Stomach (tissue), 9 donors: Measurements from ENCODE around the gene SOX10. TPM values are rescaled to one million over a fixed set of nuclear protein-coding genes. Genes with fewer than 3 reads are reported as not detected.
A peak's percentile ranks its signal among the peaks of the same experiment; 100 is the strongest.

Experiments used
- DNase-seq, 2 donors: peaks; one replicate each; pipeline versions ENCODE4 v3.0.0 to v3.0.0-alpha.2; 2013 to 2019
- H3K27ac ChIP-seq, 5 donors: fragments of 200-600 bp in 4 of 5; sonication (generic) in 4 of 5; one replicate each; pipeline ENCODE4 v1.5.1; 2013 to 2019; ENCODE audit warnings: mild to moderate bottlenecking in 1 of 5, moderate library complexity in 1 of 5
- H3K27me3 ChIP-seq, 3 donors: fragments of 200-600 bp; sonication (generic); one replicate each; pipeline ENCODE4 v1.5.1; 2017 to 2019; ENCODE audit warnings: mixed run types in 1 of 3
- H3K36me3 ChIP-seq, 4 donors: fragments of 200-600 bp; sonication (generic); 1 replicate in 3 of 4; 2 replicates in 1 of 4; pipeline ENCODE4 v1.5.1; 2016 to 2019
- H3K4me1 ChIP-seq, 4 donors: fragments of 200-600 bp; sonication (generic); one replicate each; pipeline ENCODE4 v1.5.1; 2016 to 2019
- H3K4me3 ChIP-seq, 4 donors: fragments of 200-600 bp; sonication (generic) in 3 of 4; one replicate each; pipeline ENCODE4 v1.5.1; 2016 to 2019; ENCODE audit warnings: mild to moderate bottlenecking in 1 of 4
- H3K9me3 ChIP-seq, 4 donors: fragments of 200-600 bp; sonication (generic); one replicate each; pipeline ENCODE4 v1.5.1; 2016 to 2019
- EP300 ChIP-seq: sonication (generic); formaldehyde crosslinking; IDR thresholded peaks from one replicate; pipeline ENCODE4 v1.6.1; 2017; ENCODE audit warnings: antibody characterized with exemption
- POLR2A ChIP-seq, 4 donors: fragments of 450-650 bp; IDR thresholded peaks; one replicate each; pipeline ENCODE4 v1.6.1; 2016; ENCODE audit warnings: antibody characterized with exemption in 4 of 4, control low read depth in 2 of 4, mild to moderate bottlenecking in 1 of 4, moderate library complexity in 1 of 4
- POLR2AphosphoS5 ChIP-seq, 3 donors: sonication (generic); formaldehyde crosslinking; IDR thresholded peaks; one replicate each; pipeline ENCODE4 v1.6.1; 2016; ENCODE audit warnings: antibody characterized with exemption in 3 of 3
- WGBS, 5 donors: extraction: QIAGEN DNeasy Blood & Tissue Kit in 3 of 5; methylation state at CpG; one replicate each; pipeline versions ENCODE4 v1.1.5 to v1.1.7; 2013 to 2018; 5-methylcytosine and 5-hydroxymethylcytosine counted together
- intact Hi-C: fragments of 100-400 bp; cut with DNase I; formaldehyde crosslinking; loops from one replicate; pipeline ENCODE4 v1.15.1; 2023; ENCODE audit warnings: low total_unique reads
- polyA plus RNA-seq, 3 donors: library from polyadenylated mRNA; stranded (reverse); fragments of 200-250 nt; gene quantifications; one replicate each; pipeline ENCODE4 v1.2.3, GENCODE V29; 2013
- total RNA-seq, 5 donors: library from RNA; depleted of rRNA; stranded (reverse); fragments of >200 nt; gene quantifications; one replicate each; pipeline versions ENCODE4 v1.1.0 to v1.2.3, GENCODE V29; 2014 to 2016
- TF ChIP-seq, protein P1 (sequence below), 7 experiments: fragments of 450-650 bp in 4 of 7; fragments of 200-600 bp in 3 of 7; sonication (generic) in 3 of 7; IDR thresholded peaks; one replicate each; pipeline ENCODE4 v1.5.1; 2016 to 2019; ENCODE audit warnings: antibody characterized with exemption in 7 of 7, control low read depth in 2 of 7, mild to moderate bottlenecking in 1 of 7
- donor health status: healthy with polysubstance abuse.
- donor health status: Bipolar disorder and iron deficiency.
- donor health status: healthy.

The SOX10 gene
- total and polyA plus RNA-seq, 8 donors = 1.7 to 4.9 (median 3.0) TPM; not detected in 2

DNA sequence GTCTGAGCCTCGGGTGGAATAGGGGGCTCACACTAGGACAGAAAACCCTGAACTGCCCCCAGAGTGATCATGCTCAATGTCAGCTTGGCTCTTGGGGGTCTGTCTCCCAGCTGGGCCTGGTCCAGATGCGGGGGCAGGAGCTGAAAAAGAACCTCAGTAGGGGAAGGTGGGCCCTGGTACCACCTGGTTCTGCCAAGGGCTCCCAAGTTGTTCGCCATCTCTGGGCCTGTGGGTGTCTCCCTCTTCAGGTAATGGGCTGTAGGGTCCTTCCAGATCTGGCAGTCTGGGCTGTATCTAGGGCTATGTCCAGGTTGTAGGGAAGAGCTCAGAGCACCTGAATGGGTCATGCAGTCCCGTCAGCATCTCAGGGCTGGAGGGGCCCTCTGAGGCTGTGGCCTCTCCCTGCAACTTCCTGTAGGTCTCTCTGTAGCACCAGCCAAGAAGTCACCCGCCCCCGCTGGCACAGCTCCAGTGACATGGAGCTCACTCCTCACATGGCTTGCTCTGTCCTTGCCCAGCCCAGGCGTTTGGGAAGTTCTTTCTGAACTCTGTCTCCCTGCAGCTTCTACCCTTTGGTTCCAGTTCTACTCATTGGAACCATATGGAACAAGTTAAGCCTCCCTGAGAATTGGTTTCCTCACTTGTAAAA lies 33.0 kb upstream of the SOX10 start:
- H3K4me3 ChIP-seq = no peak overlapping the region
- peaks cover 11 to 23% (median 17%) of the 10 kb centered on the region in 4 donors for H3K4me1 ChIP-seq
- H3K9me3 ChIP-seq = no peaks in the 10 kb centered on the region
- peak; percentile 74 to 87 for DNase-seq
- H3K27ac ChIP-seq = peak overlapping the region in 3 of 5 donors; percentile 39 to 56 (median 52)
- no peaks in the 10 kb centered on the region for H3K27me3 ChIP-seq
- 32 to 50% (median 49%) methylated on average over 5 to 7 of the region's 7 CpGs for WGBS, 5 donors
- intact Hi-C loops = no loop called here
- TF ChIP-seq, protein P1, sequence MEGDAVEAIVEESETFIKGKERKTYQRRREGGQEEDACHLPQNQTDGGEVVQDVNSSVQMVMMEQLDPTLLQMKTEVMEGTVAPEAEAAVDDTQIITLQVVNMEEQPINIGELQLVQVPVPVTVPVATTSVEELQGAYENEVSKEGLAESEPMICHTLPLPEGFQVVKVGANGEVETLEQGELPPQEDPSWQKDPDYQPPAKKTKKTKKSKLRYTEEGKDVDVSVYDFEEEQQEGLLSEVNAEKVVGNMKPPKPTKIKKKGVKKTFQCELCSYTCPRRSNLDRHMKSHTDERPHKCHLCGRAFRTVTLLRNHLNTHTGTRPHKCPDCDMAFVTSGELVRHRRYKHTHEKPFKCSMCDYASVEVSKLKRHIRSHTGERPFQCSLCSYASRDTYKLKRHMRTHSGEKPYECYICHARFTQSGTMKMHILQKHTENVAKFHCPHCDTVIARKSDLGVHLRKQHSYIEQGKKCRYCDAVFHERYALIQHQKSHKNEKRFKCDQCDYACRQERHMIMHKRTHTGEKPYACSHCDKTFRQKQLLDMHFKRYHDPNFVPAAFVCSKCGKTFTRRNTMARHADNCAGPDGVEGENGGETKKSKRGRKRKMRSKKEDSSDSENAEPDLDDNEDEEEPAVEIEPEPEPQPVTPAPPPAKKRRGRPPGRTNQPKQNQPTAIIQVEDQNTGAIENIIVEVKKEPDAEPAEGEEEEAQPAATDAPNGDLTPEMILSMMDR (IDR thresholded peaks at IDR 0.05) = no peak
- TF ChIP-seq POLR2A (IDR thresholded peaks at IDR 0.05) (no peak), EP300 (no peak), POLR2AphosphoS5 (IDR thresholded peaks at IDR 0.05) (no peak)
- no peaks in the 10 kb centered on the region for H3K36me3 ChIP-seq

DNA sequence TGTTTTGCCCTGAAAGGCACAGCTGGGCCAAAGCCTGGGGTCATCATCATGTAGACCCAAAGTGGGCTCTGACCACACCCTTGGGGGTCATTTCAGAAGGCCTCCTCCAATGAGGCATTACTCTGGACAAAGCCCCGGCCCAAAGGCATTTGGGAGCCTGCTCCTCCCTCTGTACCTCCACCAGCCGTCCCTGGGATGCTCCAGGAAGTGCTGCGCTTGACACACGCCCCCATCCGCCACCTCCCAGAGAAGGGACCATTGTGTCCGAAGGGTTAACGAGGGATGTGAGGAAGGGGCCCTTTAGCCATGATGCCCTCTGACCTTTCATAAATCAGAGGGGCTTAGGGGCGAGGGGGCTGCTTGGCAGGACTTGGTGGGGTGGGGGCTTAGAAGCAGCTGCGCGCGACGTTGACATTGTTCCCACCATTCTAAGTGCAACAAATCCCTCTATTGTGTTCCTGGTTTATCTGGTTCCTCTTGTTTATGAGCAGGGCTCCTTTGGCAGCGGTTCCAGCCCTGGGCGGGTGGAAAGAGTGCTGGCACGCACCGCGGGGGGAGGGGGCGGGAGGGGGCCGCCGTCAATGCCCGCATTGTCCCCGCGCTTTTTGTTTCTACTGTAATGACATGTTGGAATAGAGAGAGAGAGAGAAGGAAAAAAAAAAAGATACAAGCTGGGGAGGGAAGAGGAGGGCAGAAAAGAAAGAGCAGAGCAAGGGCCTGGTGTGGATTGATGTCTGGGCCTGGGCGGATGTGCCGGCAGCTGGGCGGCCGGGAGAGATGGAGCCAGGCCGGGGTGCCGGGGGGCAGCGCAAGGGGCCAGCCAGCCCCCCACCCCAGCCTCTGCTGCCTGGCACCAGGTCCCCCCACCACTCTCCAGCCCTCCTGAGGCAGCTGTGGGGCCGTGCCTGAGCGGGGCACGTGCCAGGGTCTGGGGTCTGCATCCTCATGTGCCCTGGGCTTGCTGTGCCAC lies 32.1 kb upstream of the SOX10 start:
- Histone ChIP-seq H3K4me1 (peaks cover 11 to 23% (median 17%) of the 10 kb centered on the region in 4 donors), H3K36me3 (no peaks in the 10 kb centered on the region), H3K9me3 (no peaks in the 10 kb centered on the region), H3K27me3 (no peaks in the 10 kb centered on the region), H3K27ac (peak overlapping the region in 4 of 5 donors; percentile 39 to 56 (median 52)), H3K4me3 (peak overlapping the region in 3 of 4 donors; percentile 1 to 22 (median 3))
- WGBS, 5 donors = 28 to 35% (median 29%) methylated on average over 28 to 33 of the region's 33 CpGs
- TF ChIP-seq, protein P1 (IDR thresholded peaks at IDR 0.05) = no peak
- TF ChIP-seq EP300 = no peak
- no peak for TF ChIP-seq POLR2AphosphoS5 (IDR thresholded peaks at IDR 0.05)
- TF ChIP-seq POLR2A (IDR thresholded peaks at IDR 0.05) = no peak
- intact Hi-C loops = no loop called here
- DNase-seq = peak; percentile 70 to 91

DNA sequence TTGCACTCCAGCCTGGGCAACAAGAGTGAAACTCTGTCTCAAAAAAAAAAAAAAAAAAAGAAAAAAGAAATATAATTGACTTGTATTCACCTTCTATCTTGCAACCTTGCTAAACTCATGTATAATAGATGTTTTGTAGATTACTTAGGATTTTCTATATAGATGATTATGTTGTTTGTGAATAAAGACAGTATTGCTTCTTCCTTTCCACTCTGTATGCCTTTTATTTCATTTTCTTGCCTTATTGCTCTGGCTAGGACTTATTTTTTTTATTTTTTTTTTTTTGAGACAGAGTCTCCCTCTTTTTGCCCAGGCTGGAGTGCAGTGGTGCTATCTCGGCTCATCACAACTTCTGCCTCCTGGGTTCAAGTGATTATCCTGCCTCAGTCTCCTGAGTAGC lies 29.7 kb upstream of the SOX10 start:
- Histone ChIP-seq H3K4me1 (peaks cover 11 to 23% (median 17%) of the 10 kb centered on the region in 4 donors), H3K27me3 (no peaks in the 10 kb centered on the region), H3K9me3 (no peaks in the 10 kb centered on the region), H3K27ac (no peak overlapping the region), H3K36me3 (no peaks in the 10 kb centered on the region), H3K4me3 (no peak overlapping the region)
- TF ChIP-seq, protein P1 (IDR thresholded peaks at IDR 0.05) = no peak
- TF ChIP-seq EP300 (no peak), POLR2AphosphoS5 (IDR thresholded peaks at IDR 0.05) (no peak), POLR2A (IDR thresholded peaks at IDR 0.05) (no peak)
- WGBS, 5 donors = 83 to 100% (median 94%) methylated on average over 1 of the region's 1 CpG
- intact Hi-C loops = no loop called here
- no peak for DNase-seq

DNA sequence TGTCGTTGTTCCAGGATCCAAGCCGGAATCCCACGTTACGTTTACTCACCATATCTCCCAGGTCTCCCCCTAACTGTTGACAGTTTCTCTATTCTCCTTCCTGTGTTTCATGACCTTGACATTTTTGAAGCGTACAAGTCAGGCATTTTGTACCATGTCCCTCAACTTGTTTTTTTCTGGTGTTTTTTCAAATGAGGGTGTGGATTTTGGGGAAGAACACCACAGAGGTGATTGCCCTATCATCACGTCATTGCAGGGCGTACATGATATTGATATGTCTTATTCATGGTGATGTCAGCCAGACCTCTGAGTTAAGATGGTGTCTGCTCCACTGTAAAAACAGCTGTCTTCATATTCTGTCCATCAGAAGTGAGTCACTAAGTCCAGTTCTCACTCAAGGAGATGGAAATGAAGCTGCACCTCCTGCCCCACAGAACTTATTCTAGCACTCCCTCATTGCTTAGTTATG lies 28.3 kb upstream of the SOX10 start:
- DNase-seq = peak in 1 of 2 donors; percentile 18
- no peaks in the 10 kb centered on the region for H3K36me3 ChIP-seq
- WGBS, 5 donors = 74 to 83% (median 74%) methylated on average over 7 of the region's 7 CpGs
- no peaks in the 10 kb centered on the region for H3K27me3 ChIP-seq
- TF ChIP-seq, protein P1 (IDR thresholded peaks at IDR 0.05) = no peak
- no peak for TF ChIP-seq EP300
- TF ChIP-seq POLR2AphosphoS5 (IDR thresholded peaks at IDR 0.05) = no peak
- no peak for TF ChIP-seq POLR2A (IDR thresholded peaks at IDR 0.05)
- no peaks in the 10 kb centered on the region for H3K9me3 ChIP-seq
- intact Hi-C loops = no loop called here
- H3K4me1 ChIP-seq = peaks cover 9 to 19% (median 15%) of the 10 kb centered on the region in 4 donors
- no peak overlapping the region for H3K4me3 ChIP-seq
- no peak overlapping the region for H3K27ac ChIP-seq
